ENCODE measurements around the gene CKB.

Gene CKB

DNA sequence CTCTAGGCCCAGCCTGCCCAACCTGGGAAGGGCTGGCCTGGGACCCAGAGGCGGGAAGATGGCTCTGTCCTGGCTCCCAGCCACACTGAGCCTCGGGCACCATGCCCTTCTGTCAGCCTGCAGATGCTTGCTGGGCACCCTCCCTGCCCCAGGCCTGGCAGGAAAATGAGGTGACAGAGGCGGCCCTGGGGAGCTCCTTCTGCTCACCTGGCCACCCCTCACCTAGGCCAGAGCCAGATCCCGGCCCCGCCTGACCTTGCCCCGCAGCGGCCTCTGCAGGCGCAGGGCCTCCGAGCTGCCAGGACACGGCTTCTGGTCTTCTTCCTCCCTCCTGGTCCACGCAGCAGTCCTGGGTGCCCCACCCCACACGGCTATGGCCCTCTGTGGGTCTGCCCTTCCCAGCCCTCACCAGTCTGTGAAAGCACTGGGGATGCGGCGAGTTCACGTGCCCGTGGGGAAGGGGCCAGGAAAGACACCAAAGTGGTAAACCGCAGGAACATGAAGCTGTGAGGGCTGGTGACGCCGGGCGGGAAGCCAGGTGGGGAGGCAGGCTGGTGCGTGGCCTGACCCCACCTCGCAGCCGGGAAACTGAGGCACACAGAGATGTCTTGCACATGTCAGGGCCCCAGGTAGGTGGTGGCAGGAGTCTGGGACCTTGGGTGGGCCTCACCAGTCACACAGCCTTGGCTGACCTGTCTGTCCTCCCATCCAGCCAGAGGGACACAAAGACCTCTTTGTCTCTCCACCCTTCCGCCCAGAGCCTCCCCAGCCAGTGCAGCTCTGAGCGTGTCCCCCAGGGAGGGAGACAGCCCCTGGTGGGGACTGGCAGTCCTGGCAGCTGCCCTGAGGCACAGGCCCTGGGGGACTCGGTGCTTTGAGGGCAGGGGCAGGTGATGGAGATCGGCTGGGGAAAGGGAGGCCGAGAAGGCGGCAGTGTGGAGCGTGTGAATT, 27.0 kb upstream of the CKB start:
- no peak for DNase-seq (ENCODE audit: low read depth)

- DNase-seq (ENCODE audit: low read depth) = no peak
Observed at GRCh38 chr14:103548463-103549351, 26.1 kb upstream of the CKB start.

GRCh38 chr14:103547941-103548462, 25.4 kb upstream of the CKB start:
- no peak for DNase-seq (ENCODE audit: low read depth)

DNA sequence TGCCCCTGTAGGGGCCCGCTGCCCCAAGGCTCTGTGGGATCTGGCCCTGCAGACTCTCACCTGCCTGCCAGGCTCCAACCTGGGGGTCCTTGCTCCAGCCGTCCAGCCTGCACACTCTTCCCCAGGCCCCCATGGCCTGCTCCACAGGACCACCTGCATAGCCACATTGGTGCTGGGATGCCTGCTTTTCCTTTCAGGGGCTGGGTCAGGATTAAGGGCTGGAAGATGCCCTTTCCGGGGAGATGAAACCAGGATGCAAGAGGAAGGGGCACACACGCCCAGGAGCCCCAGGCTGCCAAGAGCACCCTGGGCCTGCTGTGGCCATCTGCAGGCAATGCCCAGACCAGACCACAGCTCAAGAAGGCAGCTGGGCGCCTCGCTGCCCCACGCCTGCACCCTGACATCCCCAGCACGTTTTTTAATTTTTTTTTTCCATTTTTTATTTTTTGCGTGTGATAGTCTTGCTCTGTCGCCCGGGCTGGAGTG, 24.9 kb upstream of the CKB start:
- DNase-seq (ENCODE audit: low read depth) = no peak

- DNase-seq (ENCODE audit: low read depth) = no peak
Observed at GRCh38 chr14:103546652-103547454, 24.2 kb upstream of the CKB start.

- DNase-seq (ENCODE audit: low read depth) = no peak
Observed at GRCh38 chr14:103545915-103546651, 23.5 kb upstream of the CKB start.

DNA sequence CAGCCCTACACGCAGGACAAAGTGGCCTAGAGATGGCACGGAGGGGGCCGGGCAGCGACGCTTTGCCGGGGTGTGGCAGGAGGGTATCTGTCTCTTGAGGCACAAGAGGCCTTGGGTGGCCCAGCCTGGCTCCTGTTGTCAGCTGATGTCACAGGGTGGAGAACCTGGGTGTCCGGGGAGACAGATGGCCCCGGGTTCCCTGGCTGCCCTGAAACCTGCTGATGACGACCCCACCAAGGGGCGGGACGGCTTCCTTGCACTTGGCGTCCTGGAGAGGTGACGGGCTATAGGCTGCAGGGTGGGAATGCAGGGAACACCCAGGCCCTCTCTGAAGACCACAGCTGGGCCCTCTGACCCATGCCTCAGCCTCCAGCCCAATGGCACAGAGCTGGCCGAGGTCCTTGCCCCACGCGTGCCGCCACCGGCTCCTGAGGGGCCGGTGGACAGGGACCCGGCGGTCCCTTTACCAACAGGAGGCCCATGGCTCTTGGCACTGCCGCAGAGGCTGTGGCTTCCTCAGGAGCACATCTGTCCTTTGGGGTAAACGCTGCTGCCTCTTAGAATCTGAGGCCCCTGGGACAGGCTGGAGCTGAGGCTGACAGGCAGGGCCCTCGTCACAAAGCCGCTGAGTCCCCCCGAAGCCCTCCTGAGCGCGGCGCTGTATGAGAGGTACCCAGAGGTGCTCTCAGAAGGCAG, 22.7 kb upstream of the CKB start:
- no peak for DNase-seq (ENCODE audit: low read depth)

DNA sequence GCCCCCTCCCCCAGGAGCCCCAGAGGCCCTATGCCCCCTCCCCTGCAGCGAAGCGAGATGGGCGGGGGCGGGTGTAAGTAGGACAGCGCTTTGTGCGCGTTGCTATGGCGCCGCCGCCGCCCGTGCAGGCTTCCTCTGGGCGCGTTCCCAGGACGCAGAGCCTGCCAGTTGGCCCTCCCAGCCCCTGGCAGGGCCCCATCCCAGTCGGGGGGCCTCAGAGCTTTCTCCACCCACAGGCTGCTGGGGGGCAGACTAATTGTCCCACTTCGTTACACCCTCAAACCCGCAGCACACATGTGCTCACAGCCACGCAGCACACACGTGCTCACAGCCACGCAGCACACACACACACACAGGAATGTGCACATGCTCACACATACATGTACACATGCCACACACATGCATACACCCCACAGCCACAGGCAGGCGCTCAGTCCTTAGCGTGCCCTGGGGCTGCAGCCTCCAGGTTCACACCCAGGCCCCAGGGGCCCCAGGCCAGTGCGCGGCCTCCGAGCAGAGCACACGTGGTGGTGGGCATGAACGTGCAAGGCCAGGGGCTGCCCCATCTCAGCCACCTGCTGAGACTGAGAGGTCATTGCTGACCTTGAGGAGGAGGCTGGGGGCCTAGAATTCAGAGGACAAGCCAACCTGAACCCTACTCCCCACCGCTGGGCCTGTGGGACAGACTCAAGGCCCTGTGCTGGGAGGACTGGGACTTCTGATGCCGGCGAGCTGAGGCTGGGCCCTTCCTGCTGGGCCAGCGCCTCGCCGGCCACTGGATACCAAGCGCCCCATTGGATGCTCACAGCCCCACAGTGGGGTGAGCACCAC, 22.0 kb upstream of the CKB start:
- DNase-seq (ENCODE audit: low read depth) = no peak

DNA sequence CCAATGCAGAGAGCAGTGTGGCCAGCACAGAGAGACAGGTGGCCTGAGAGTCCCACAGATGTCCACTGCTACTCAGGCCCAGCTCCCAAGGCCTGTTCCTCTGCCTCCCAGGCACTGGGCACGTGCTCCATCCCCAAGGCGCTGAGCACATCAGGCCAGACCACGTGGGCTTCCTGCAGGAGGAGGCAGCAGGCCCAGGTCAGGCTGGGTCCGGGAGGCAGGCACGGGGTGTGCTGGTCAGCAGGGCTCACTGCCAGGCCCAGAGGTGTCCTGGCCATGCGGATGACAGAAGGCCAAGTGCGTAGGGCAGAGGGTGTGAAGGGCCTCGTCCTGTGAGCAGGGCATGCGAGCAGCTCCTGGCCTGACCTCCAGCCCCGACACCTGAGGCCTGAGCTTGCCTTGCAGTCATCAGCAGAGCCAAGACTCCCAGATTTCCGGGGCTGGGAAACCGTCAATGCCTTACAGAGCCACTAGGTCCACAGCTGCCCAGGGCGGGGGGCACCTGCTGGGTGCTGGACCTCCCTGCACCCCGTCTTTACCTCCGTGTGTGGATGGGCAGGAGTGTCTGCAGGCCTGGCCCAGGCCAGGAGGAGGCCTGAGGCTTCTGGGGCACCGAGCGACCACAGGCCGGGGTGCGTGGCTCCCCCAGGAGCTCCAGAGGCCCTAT, 21.2 kb upstream of the CKB start:
- no peak for DNase-seq (ENCODE audit: low read depth)

GRCh38 chr14:103543140-103543539, 20.5 kb upstream of the CKB start:
- no peak for DNase-seq (ENCODE audit: low read depth)

DNA sequence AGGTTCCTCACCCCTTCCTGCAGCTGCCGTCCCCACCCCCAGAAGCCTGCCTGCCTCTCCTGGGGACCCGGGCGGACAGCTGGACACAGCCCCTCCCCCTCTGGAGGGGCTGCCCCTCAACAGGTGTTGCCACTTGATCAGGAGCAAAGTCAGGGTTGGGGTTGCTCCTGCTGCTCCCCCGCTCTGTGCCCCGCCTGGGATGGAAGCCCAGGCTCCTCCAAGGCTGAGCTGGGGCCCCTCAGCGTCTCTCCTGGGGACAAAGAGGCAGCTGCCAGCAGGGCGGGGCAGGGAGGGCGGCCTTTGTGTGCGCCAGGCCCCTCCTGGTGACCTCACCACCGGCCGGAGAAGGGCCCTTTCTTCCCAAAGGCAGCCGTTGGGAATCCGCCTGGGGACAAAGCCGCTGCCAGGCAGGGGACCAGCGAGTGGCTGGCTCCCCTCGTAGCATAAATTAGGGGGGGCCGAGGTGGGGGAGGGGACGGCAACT, 20.0 kb upstream of the CKB start:
- no peak for DNase-seq (ENCODE audit: low read depth)

DNA sequence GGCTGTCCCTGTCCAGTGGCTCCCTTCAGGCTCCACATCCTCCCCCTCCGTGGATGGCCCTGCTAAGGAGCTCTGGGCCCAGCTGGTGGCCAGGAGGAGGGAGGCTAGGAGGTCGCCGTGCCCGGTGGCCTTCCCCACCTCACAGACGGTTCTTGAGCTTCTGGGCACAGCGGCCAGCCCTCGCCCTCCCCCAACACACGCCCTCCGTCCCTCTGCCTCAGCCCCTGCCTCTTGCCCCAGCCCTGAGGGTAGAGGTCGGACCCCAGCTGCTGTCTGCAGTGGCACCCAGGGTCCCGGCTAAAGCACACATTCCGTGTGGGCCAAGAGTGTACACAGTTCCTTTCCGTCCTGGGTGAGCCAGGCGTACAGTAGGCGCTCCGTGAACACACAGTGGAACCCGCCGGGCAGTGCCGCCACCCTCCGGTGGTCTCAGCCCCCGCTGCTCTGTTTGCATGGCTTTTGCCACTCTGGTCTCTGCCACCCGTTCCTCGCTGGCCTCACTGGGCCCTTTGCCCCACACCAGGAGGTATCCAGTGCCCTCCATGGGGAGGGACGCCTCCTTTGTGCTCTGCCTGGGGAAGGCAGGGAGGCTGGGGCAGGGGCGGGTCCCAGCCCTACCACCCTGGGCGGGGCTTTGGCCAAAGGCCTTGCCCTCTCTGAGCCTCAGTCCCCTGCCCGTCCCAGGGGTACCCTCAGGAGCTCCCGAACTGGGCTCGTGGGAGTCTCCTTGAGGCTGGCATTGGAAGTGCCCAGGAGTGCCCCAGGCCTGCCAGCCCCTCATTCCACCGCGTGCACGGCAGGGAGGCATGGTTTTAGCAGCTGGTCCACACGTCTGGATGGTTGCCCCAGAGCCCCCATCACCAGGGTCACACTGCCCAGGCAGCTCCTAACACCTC, 19.3 kb upstream of the CKB start:
- DNase-seq (ENCODE audit: low read depth) = no peak

- no peak for DNase-seq (ENCODE audit: low read depth)
Observed at GRCh38 chr14:103540821-103541708, 18.4 kb upstream of the CKB start.

DNA sequence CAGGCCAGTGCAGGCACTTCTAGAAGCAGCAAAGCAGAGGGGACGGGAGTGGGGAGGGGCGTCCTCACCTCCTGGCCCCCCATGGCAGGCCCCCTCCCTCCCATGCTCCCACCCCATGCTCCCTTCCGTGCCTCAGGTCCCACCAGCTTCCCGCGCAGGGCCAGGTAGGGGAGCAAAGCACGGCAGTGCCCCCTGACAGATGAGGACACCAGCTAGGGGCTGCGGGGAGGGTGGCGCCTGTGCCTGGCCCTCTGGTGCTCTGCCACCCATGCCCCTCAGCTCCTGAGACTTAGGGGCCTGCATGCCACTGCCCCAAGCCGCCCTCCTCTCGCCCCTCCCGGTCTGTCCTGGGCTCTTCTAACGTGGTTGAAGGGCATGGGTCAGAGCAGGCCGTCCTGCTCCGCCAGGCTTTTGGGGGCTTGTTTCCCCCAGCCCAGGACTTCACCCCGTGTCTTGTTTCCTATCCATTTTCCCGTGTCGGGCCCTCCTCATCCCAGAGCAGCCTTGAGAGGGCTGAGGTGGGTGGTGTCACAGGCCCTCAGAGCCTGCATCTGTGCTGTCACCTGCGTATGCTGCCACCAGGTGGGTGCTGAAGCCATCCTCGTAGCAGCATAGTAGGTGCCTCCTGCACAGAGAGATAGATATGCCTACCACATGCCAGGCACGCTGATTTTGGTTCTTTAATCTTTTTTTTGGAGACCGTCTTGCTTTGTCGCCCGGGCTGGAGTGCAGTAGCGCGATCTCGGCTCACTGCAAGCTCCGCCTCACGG, 16.6 kb upstream of the CKB start:
- no peak for DNase-seq (ENCODE audit: low read depth)

- no peak for DNase-seq (ENCODE audit: low read depth)
Observed at GRCh38 chr14:103538291-103539055, 15.8 kb upstream of the CKB start.

Data from HS-5 (cell line).